GM10266 (cell line): ENCODE results near the gene DQX1.

Experiments
- DNase-seq: peaks from one replicate; pipeline ENCODE4 v3.0.0; 2012; ENCODE audit errors: extremely low spot score
- CTCF ChIP-seq: IDR thresholded peaks from 2 replicates; pipeline ENCODE4 v1.5.1; 2012; ENCODE audit warnings: mild to moderate bottlenecking, low read depth; ENCODE audit not compliant: control insufficient read depth, insufficient read depth; ENCODE audit errors: missing control alignments

The DQX1 gene

GRCh38 chr2:74530239-74531187 is 4.5 kb upstream of the DQX1 start:
- TF ChIP-seq CTCF = no peak
- peak; percentile 84 for DNase-seq

- DNase-seq = peak; percentile 97
- no peak for TF ChIP-seq CTCF
Observed at GRCh38 chr2:74529357-74530238, 3.6 kb upstream of the DQX1 start, which contains the start of the genes AUP1 and HTRA2. Gene AUP1 (minus strand): TSS chr2:74529706. CDS start chr2:74529629, 77 bp downstream. Gene HTRA2 (plus strand): TSS chr2:74529933. CDS start chr2:74530007, 74 bp downstream.

- no peak for DNase-seq
- peak; percentile 33 for TF ChIP-seq CTCF
Observed at GRCh38 chr2:74528600-74529356, 2.7 kb upstream of the DQX1 start.

- no peak for TF ChIP-seq CTCF
- DNase-seq = no peak
Observed at GRCh38 chr2:74527741-74528140, 1.7 kb upstream of the DQX1 start.

- no peak for DNase-seq
- no peak for TF ChIP-seq CTCF
Observed at GRCh38 chr2:74526649-74527230, 709 bp upstream of the DQX1 start.

GRCh38 chr2:74524955-74525716 is 895 bp downstream of the DQX1 start:
- no peak for DNase-seq
- no peak for TF ChIP-seq CTCF
